ENCODE data around the gene LTBP1.

LTBP1 gene

GRCh38 chr2:33316328-33316727, 369.6 kb downstream of the LTBP1 start:
- peak; percentile 91 for DNase-seq (ENCODE audit: low read depth)

- peak; percentile 47 for DNase-seq (ENCODE audit: low read depth)
Observed at GRCh38 chr2:33317369-33318007, 370.7 kb downstream of the LTBP1 start.

- DNase-seq (ENCODE audit: low read depth) = no peak
Observed at GRCh38 chr2:33318456-33318855, 371.7 kb downstream of the LTBP1 start.

- DNase-seq (ENCODE audit: low read depth) = no peak
Observed at GRCh38 chr2:33320573-33320972, 373.8 kb downstream of the LTBP1 start.

- DNase-seq (ENCODE audit: low read depth) = peak; percentile 76
Observed at GRCh38 chr2:33321236-33321771, 374.6 kb downstream of the LTBP1 start.

- peak; percentile 87 for DNase-seq (ENCODE audit: low read depth)
Observed at GRCh38 chr2:33321876-33322483, 375.2 kb downstream of the LTBP1 start.

GRCh38 chr2:33322612-33323011, 375.9 kb downstream of the LTBP1 start:
- no peak for DNase-seq (ENCODE audit: low read depth)

GRCh38 chr2:33323957-33324356, 377.2 kb downstream of the LTBP1 start:
- DNase-seq (ENCODE audit: low read depth) = no peak

GRCh38 chr2:33326100-33326499, 379.3 kb downstream of the LTBP1 start:
- no peak for DNase-seq (ENCODE audit: low read depth)

GRCh38 chr2:33333433-33333832, 386.7 kb downstream of the LTBP1 start:
- no peak for DNase-seq (ENCODE audit: low read depth)

GRCh38 chr2:33334083-33334482, 387.3 kb downstream of the LTBP1 start:
- DNase-seq (ENCODE audit: low read depth) = no peak

GRCh38 chr2:33335516-33335915, 388.8 kb downstream of the LTBP1 start:
- DNase-seq (ENCODE audit: low read depth) = no peak

GRCh38 chr2:33336036-33336625, 389.4 kb downstream of the LTBP1 start:
- no peak for DNase-seq (ENCODE audit: low read depth)

GRCh38 chr2:33337385-33337960, 390.7 kb downstream of the LTBP1 start:
- no peak for DNase-seq (ENCODE audit: low read depth)

- DNase-seq (ENCODE audit: low read depth) = no peak
Observed at GRCh38 chr2:33337981-33338380, 391.2 kb downstream of the LTBP1 start.

GRCh38 chr2:33339269-33339668, 392.5 kb downstream of the LTBP1 start:
- DNase-seq (ENCODE audit: low read depth) = no peak

- DNase-seq (ENCODE audit: low read depth) = peak; percentile 62
Observed at GRCh38 chr2:33340280-33340679, 393.5 kb downstream of the LTBP1 start.

- DNase-seq (ENCODE audit: low read depth) = no peak
Observed at GRCh38 chr2:33342171-33342570, 395.4 kb downstream of the LTBP1 start.

GRCh38 chr2:33342705-33343104, 396.0 kb downstream of the LTBP1 start:
- no peak for DNase-seq (ENCODE audit: low read depth)

- DNase-seq (ENCODE audit: low read depth) = no peak
Observed at GRCh38 chr2:33343387-33343895, 396.7 kb downstream of the LTBP1 start.

GRCh38 chr2:33344230-33344629, 397.5 kb downstream of the LTBP1 start:
- no peak for DNase-seq (ENCODE audit: low read depth)

- DNase-seq (ENCODE audit: low read depth) = no peak
Observed at GRCh38 chr2:33347856-33348255, 401.1 kb downstream of the LTBP1 start.

GRCh38 chr2:33350632-33351031, 403.9 kb downstream of the LTBP1 start:
- DNase-seq (ENCODE audit: low read depth) = no peak
